ENCODE measurements around the gene CD5L. TPM values are rescaled to one million over a fixed set of nuclear protein-coding genes. Genes with fewer than 3 reads are reported as not detected.

CD5L gene
- under 1 TPM in 1 of 3 donors, not detected in 2; 0.22 TPM for total RNA-seq
- long read RNA-seq, donor 1: 0 reads
- long read RNA-seq, donor 2: 0 reads

GRCh38 chr1:157841708-157842107 lies at the start of gene CD5L:
Gene CD5L, minus strand, starts transcription at chr1:157841808. Its CDS starts 107 bp downstream, at chr1:157841701.
- no peaks in the 10 kb centered on the region for H3K9me3 ChIP-seq
- ATAC-seq (no peak), DNase-seq (no peak)
- H3K36me3 ChIP-seq (ENCODE audit: low read depth): no peaks in the 10 kb centered on the region
- intact Hi-C loops (cut with DNase I, micrococcal nuclease): no loop called here
- H3K4me1 ChIP-seq (ENCODE audit: low read depth): no peaks in the 10 kb centered on the region
- H3K4me3 ChIP-seq: no peak within 1 kb of the TSS
- no peak for TF ChIP-seq CTCF (IDR thresholded peaks at IDR 0.05)

- no peak overlapping the region for H3K4me3 ChIP-seq
- intact Hi-C loops (cut with DNase I, micrococcal nuclease): no loop called here
- H3K4me1 ChIP-seq (ENCODE audit: low read depth): no peaks in the 10 kb centered on the region
- TF ChIP-seq CTCF (IDR thresholded peaks at IDR 0.05): no peak
- no peak for ATAC-seq
- DNase-seq: no peak
- no peaks in the 10 kb centered on the region for H3K9me3 ChIP-seq
- no peaks in the 10 kb centered on the region for H3K36me3 ChIP-seq (ENCODE audit: low read depth)
Observed at GRCh38 chr1:157882580-157882979, 41.0 kb upstream of the CD5L start.

GRCh38 chr1:157880621-157881020 lies 39.0 kb upstream of the CD5L start:
- no peak for TF ChIP-seq CTCF (IDR thresholded peaks at IDR 0.05)
- Histone ChIP-seq H3K9me3 (no peaks in the 10 kb centered on the region), H3K4me3 (no peak overlapping the region), H3K4me1 (ENCODE audit: low read depth) (no peaks in the 10 kb centered on the region), H3K36me3 (ENCODE audit: low read depth) (no peaks in the 10 kb centered on the region)
- intact Hi-C loops (cut with DNase I, micrococcal nuclease): no loop called here
- no peak for DNase-seq
- ATAC-seq: no peak

- H3K4me1 ChIP-seq (ENCODE audit: low read depth): no peaks in the 10 kb centered on the region
- no peak for TF ChIP-seq CTCF (IDR thresholded peaks at IDR 0.05)
- H3K9me3 ChIP-seq: no peaks in the 10 kb centered on the region
- intact Hi-C loops (cut with DNase I, micrococcal nuclease): loop anchor here in 1 of 2 donors (2.0 kb wide), 1 partner anchor 71 kb away; no protein-coding TSS in a partner anchor
- DNase-seq: peak in 1 of 3 donors; percentile 32
- H3K36me3 ChIP-seq (ENCODE audit: low read depth): no peaks in the 10 kb centered on the region
- peak; percentile 45 for ATAC-seq
- H3K4me3 ChIP-seq: no peak overlapping the region
Observed at GRCh38 chr1:157878059-157878458, 36.5 kb upstream of the CD5L start.

- DNase-seq: no peak
Observed at GRCh38 chr1:157870490-157870889, 28.9 kb upstream of the CD5L start.

More at GRCh38 chr1:157870490-157870889, 28.9 kb upstream of the CD5L start:
- no peak overlapping the region for H3K4me3 ChIP-seq
- no peaks in the 10 kb centered on the region for H3K9me3 ChIP-seq
- TF ChIP-seq CTCF (IDR thresholded peaks at IDR 0.05): no peak
- H3K36me3 ChIP-seq (ENCODE audit: low read depth): no peaks in the 10 kb centered on the region
- no peaks in the 10 kb centered on the region for H3K4me1 ChIP-seq (ENCODE audit: low read depth)
- ATAC-seq: no peak
- intact Hi-C loops (cut with DNase I, micrococcal nuclease): no loop called here

All from mucosa of descending colon (tissue), 3 donors.